Measurements from ENCODE around the gene INPP5K.
"Not testable (repeated sequence)": the region's sequence is repeated elsewhere in the genome, so short reads cannot be mapped to it uniquely, and the experiment has no call there.

INPP5K gene

GRCh38 chr17:1546292-1546922, 30.0 kb upstream of the INPP5K start:
- no peak for DNase-seq

GRCh38 chr17:1545618-1546017, 29.2 kb upstream of the INPP5K start:
- DNase-seq, result no peak

- no peak for DNase-seq
Observed at GRCh38 chr17:1542316-1542715, 25.9 kb upstream of the INPP5K start.

GRCh38 chr17:1541367-1541904, 25.0 kb upstream of the INPP5K start:
- DNase-seq, result no peak

GRCh38 chr17:1539811-1540210, 23.4 kb upstream of the INPP5K start:
- no peak for DNase-seq

- no peak for DNase-seq
Observed at GRCh38 chr17:1535737-1536136, 19.3 kb upstream of the INPP5K start.

- DNase-seq, result no peak
Observed at GRCh38 chr17:1533661-1534325, 17.4 kb upstream of the INPP5K start.

GRCh38 chr17:1532836-1533602, 16.6 kb upstream of the INPP5K start:
- no peak for DNase-seq

GRCh38 chr17:1529863-1530262, 13.5 kb upstream of the INPP5K start:
- no peak for DNase-seq

- not testable (repeated sequence) for DNase-seq
Observed at GRCh38 chr17:1526876-1527275, 10.5 kb upstream of the INPP5K start.

- no peak for DNase-seq
Observed at GRCh38 chr17:1522626-1523025, 6.2 kb upstream of the INPP5K start.

GRCh38 chr17:1521086-1521640, 4.8 kb upstream of the INPP5K start:
- no peak for DNase-seq

GRCh38 chr17:1519678-1520077, 3.3 kb upstream of the INPP5K start:
- DNase-seq, result no peak

GRCh38 chr17:1518410-1518809, 2.0 kb upstream of the INPP5K start:
- no peak for DNase-seq

- DNase-seq, result no peak
Observed at GRCh38 chr17:1515640-1516387, 598 bp downstream of the INPP5K start.

- no peak for DNase-seq
Observed at GRCh38 chr17:1512351-1512750, 4.1 kb downstream of the INPP5K start.

GRCh38 chr17:1511756-1512321, 4.6 kb downstream of the INPP5K start:
- DNase-seq, result no peak

GRCh38 chr17:1511290-1511689, 5.1 kb downstream of the INPP5K start:
- DNase-seq, result no peak

GRCh38 chr17:1509290-1509881, 7.0 kb downstream of the INPP5K start:
- DNase-seq, result no peak

- not testable (repeated sequence) for DNase-seq
Observed at GRCh38 chr17:1508709-1509108, 7.7 kb downstream of the INPP5K start.

- no peak for DNase-seq
Observed at GRCh38 chr17:1506649-1507267, 9.7 kb downstream of the INPP5K start.

- no peak for DNase-seq
Observed at GRCh38 chr17:1505586-1505985, 10.8 kb downstream of the INPP5K start.

Measured in NCI-H1436 treated with DMSO at 0.1 percent for 48 hours (cell line).